DMS114 treated with DMSO at 0.1 percent for 48 hours (cell line): ENCODE results near the gene OSBPL3.

Experiments used
- DNase-seq: peaks from one replicate; lab custom pipeline; 2025; ENCODE audit not compliant: unreplicated experiment; lab: John Stamatoyannopoulos, UW

The OSBPL3 gene

GRCh38 chr7:24833549-24833948, 146.4 kb downstream of the OSBPL3 start:
- DNase-seq = no peak

- no peak for DNase-seq
Measured at GRCh38 chr7:24831240-24831639, 148.7 kb downstream of the OSBPL3 start.

GRCh38 chr7:24830440-24831050, 149.4 kb downstream of the OSBPL3 start:
- DNase-seq = no peak

- DNase-seq = no peak
Measured at GRCh38 chr7:24829787-24830186, 150.2 kb downstream of the OSBPL3 start.

GRCh38 chr7:24828891-24829661, 150.9 kb downstream of the OSBPL3 start:
- DNase-seq = no peak

- no peak for DNase-seq
Measured at GRCh38 chr7:24827589-24827988, 152.4 kb downstream of the OSBPL3 start.

- no peak for DNase-seq
Measured at GRCh38 chr7:24827027-24827426, 153.0 kb downstream of the OSBPL3 start.

- no peak for DNase-seq
Measured at GRCh38 chr7:24826662-24827020, 153.3 kb downstream of the OSBPL3 start.

GRCh38 chr7:24825931-24826661, 153.9 kb downstream of the OSBPL3 start:
- no peak for DNase-seq

- no peak for DNase-seq
Measured at GRCh38 chr7:24825381-24825794, 154.6 kb downstream of the OSBPL3 start.

- DNase-seq = no peak
Measured at GRCh38 chr7:24824896-24825295, 155.1 kb downstream of the OSBPL3 start.

GRCh38 chr7:24824400-24824799, 155.6 kb downstream of the OSBPL3 start:
- no peak for DNase-seq

GRCh38 chr7:24821754-24822054, 158.3 kb downstream of the OSBPL3 start:
- DNase-seq = no peak

- no peak for DNase-seq
Measured at GRCh38 chr7:24821045-24821753, 158.8 kb downstream of the OSBPL3 start.

- no peak for DNase-seq
Measured at GRCh38 chr7:24820730-24821044, 159.3 kb downstream of the OSBPL3 start.

GRCh38 chr7:24819916-24820689, 159.9 kb downstream of the OSBPL3 start:
- peak; percentile 42 for DNase-seq

- no peak for DNase-seq
Measured at GRCh38 chr7:24817339-24817738, 162.6 kb downstream of the OSBPL3 start.

- no peak for DNase-seq
Measured at GRCh38 chr7:24816868-24817267, 163.1 kb downstream of the OSBPL3 start.

GRCh38 chr7:24812305-24812945, 167.6 kb downstream of the OSBPL3 start:
- DNase-seq = peak; percentile 29

GRCh38 chr7:24808518-24808917, 171.5 kb downstream of the OSBPL3 start:
- DNase-seq = no peak

- no peak for DNase-seq
Measured at GRCh38 chr7:24802300-24802699, 177.7 kb downstream of the OSBPL3 start.
